Activated CD4-positive, alpha-beta T cell treated with anti-CD3 and anti-CD28 coated beads for 1 hour (primary cell): ENCODE data around the gene PIAS1.
A peak's percentile ranks its signal among the peaks of the same experiment; 100 is the strongest.
"Not testable (repeated sequence)": the region's sequence is repeated elsewhere in the genome, so short reads cannot be mapped to it uniquely, and the experiment has no call there.

Experiments
- DNase-seq: peaks from one replicate; pipeline ENCODE4 v3.0.0-alpha.2; 2020

The PIAS1 gene

GRCh38 chr15:68221530-68222431 lies 167.7 kb downstream of the PIAS1 start:
- not testable (repeated sequence) for DNase-seq

GRCh38 chr15:68222432-68222743 lies 168.3 kb downstream of the PIAS1 start:
- not testable (repeated sequence) for DNase-seq

- no peak for DNase-seq
Measured at GRCh38 chr15:68223171-68223570, 169.1 kb downstream of the PIAS1 start.

- DNase-seq, result no peak
Measured at GRCh38 chr15:68224108-68224507, 170.0 kb downstream of the PIAS1 start.

GRCh38 chr15:68224546-68225250 lies 170.6 kb downstream of the PIAS1 start:
- DNase-seq, result no peak

GRCh38 chr15:68225442-68225841 lies 171.3 kb downstream of the PIAS1 start:
- not testable (repeated sequence) for DNase-seq

GRCh38 chr15:68227643-68228142 lies 173.6 kb downstream of the PIAS1 start:
- DNase-seq, result no peak

GRCh38 chr15:68228143-68228970 lies 174.2 kb downstream of the PIAS1 start:
- no peak for DNase-seq

GRCh38 chr15:68228971-68229385 lies 174.9 kb downstream of the PIAS1 start:
- DNase-seq, result no peak

GRCh38 chr15:68229386-68230156 lies 175.5 kb downstream of the PIAS1 start, which contains the start of gene CLN6:
Gene CLN6 (minus strand): TSS chr15:68229728. CDS start chr15:68229584, 144 bp downstream.
- DNase-seq, result peak; percentile 67

- no peak for DNase-seq
Measured at GRCh38 chr15:68230157-68231100, 176.3 kb downstream of the PIAS1 start.

- no peak for DNase-seq
Measured at GRCh38 chr15:68231102-68231818, 177.1 kb downstream of the PIAS1 start.

GRCh38 chr15:68232449-68232848 lies 178.3 kb downstream of the PIAS1 start:
- no peak for DNase-seq

GRCh38 chr15:68232937-68233336 lies 178.8 kb downstream of the PIAS1 start:
- no peak for DNase-seq

GRCh38 chr15:68234060-68234459 lies 179.9 kb downstream of the PIAS1 start:
- no peak for DNase-seq

- not testable (repeated sequence) for DNase-seq
Measured at GRCh38 chr15:68234520-68234919, 180.4 kb downstream of the PIAS1 start.

GRCh38 chr15:68235022-68235421 lies 180.9 kb downstream of the PIAS1 start:
- DNase-seq, result no peak

GRCh38 chr15:68239025-68239424 lies 184.9 kb downstream of the PIAS1 start:
- no peak for DNase-seq

- DNase-seq, result no peak
Measured at GRCh38 chr15:68241088-68241935, 187.2 kb downstream of the PIAS1 start.
